Hematopoietic multipotent progenitor cell treated with erythropoietin and hydrocortisone succinate and interleukin-3 and kit ligand, for 6 days (in vitro differentiated cells): ENCODE data around the gene GHDC.
"Not testable (repeated sequence)": the region's sequence is repeated elsewhere in the genome, so short reads cannot be mapped to it uniquely, and the experiment has no call there.

Source experiments
- DNase-seq: peaks from one replicate; pipeline ENCODE4 v3.0.0-alpha.2; 2015

Gene GHDC

DNA sequence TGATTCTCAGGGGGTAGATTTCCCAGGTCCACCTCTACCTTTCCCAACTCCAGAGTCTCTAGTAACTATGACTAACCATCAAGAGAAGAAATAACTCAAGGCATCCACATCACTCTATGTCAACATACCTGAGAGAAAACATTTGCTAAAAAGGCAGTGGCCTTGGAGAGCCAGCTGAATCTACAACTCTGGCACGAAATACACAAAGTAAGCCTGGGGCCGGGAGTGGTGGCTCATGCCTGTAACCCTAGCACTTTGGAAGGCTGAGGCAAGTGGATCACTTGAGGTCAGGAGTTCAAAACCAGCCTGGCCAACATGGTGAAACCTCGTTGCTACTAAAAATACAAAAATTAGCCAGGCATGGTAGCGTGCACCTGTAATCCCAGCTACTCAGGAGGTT is 51.2 kb downstream of the GHDC start:
- not testable (repeated sequence) for DNase-seq

DNA sequence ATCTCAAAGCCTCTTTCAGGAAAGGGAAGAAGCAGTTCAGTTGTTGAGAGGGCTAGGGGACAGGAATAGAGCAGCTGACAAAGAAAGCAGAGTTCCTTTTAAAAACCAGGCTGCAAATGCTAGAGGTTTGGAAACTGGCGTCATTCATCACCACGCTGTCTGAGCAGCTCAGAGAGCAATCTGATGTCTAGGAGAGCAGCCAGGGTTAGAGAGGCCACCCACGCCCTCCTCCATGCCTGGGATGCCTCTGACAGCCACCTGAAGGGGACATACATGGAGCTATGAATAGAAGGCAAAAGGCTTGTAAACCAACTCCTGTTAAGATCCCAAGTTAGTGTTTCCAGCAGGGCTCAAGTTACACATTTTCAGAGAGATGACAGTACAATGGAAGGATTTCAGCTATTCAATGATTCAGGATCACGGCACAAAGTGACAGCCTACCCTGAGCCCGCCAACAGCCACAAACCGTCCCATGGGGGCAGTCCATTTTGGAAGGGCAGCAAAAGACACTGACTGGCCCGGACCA is 51.9 kb downstream of the GHDC start:
- no peak for DNase-seq

DNA sequence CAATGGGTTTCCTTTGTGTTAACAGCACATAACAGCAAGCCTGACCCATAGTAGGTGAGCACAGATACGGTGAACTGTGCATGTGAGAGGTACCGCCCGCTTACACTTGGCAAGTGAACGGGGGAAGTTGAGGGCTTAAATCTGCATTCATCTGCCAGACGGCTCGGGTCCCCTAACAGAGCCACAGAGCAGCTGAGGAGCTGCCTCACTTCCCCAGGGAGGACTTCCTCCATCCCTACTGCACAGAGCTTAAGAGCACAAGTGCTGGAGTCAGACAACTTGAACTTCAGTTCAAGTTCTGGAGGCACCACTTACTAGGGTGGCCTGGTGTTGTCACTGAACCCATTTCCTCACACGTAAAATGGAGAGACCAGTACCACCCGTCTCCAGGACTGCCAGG is 52.9 kb downstream of the GHDC start:
- DNase-seq = no peak

DNA sequence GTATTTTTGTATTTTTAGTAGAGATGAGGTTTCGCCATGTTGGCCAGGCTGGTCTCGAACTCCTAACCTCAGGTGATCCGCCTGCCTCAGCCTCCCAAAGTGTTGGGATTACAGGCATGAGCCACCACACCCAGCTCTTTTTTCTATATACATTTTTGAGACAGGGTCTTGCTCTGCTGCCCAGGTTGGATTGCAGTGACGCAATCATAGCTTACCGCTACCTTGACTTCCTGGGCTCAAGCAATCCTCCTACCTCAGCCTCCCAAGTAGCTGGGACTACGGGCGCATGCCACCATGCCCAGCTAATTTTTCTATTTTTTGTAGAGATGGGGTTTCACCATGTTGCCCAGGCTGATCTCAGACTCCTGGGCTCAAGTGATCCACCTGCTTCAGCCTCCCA is 53.6 kb downstream of the GHDC start:
- not testable (repeated sequence) for DNase-seq
